Measurements from ENCODE around the gene PRKCH. TPM values are rescaled to one million over a fixed set of nuclear protein-coding genes. Genes with fewer than 3 reads are reported as not detected.

Gene PRKCH
- total RNA-seq, 1 donor from 2014 or later: 20.2 TPM

DNA sequence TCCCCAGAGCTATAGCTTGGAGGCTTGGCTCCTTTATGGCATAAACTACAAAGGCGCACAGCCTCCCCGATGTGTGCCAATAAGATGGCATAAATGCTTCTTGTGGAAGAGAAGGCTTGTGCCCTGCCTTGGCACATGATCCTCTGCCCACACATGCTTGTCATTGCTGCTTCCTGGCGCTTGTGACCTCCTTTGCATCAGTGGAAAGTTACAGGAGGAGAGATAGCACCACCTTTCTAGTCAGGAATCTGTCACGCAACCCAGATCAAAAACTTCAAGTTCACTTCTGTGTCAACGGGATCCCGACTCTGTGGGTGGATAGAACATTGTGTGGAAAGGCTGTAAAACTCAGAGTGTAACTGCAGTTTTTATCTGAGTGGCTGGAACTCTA is 190.2 kb downstream of the PRKCH start:
- DNase-seq (ENCODE audit: low spot score in 2 of 2): no peak
- Histone ChIP-seq H3K4me1 (peaks cover 0 to 7% of the 10 kb centered on the region in 2 donors), H3K27ac (no peak overlapping the region), H3K4me3 (no peak overlapping the region), H3K9me3 (no peaks in the 10 kb centered on the region), H3K27me3 (no peaks in the 10 kb centered on the region), H3K36me3 (no peaks in the 10 kb centered on the region)
- TF ChIP-seq, protein P1, sequence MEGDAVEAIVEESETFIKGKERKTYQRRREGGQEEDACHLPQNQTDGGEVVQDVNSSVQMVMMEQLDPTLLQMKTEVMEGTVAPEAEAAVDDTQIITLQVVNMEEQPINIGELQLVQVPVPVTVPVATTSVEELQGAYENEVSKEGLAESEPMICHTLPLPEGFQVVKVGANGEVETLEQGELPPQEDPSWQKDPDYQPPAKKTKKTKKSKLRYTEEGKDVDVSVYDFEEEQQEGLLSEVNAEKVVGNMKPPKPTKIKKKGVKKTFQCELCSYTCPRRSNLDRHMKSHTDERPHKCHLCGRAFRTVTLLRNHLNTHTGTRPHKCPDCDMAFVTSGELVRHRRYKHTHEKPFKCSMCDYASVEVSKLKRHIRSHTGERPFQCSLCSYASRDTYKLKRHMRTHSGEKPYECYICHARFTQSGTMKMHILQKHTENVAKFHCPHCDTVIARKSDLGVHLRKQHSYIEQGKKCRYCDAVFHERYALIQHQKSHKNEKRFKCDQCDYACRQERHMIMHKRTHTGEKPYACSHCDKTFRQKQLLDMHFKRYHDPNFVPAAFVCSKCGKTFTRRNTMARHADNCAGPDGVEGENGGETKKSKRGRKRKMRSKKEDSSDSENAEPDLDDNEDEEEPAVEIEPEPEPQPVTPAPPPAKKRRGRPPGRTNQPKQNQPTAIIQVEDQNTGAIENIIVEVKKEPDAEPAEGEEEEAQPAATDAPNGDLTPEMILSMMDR (IDR thresholded peaks at IDR 0.05): no peak
- intact Hi-C loops (cut with DNase I): no loop called here

DNA sequence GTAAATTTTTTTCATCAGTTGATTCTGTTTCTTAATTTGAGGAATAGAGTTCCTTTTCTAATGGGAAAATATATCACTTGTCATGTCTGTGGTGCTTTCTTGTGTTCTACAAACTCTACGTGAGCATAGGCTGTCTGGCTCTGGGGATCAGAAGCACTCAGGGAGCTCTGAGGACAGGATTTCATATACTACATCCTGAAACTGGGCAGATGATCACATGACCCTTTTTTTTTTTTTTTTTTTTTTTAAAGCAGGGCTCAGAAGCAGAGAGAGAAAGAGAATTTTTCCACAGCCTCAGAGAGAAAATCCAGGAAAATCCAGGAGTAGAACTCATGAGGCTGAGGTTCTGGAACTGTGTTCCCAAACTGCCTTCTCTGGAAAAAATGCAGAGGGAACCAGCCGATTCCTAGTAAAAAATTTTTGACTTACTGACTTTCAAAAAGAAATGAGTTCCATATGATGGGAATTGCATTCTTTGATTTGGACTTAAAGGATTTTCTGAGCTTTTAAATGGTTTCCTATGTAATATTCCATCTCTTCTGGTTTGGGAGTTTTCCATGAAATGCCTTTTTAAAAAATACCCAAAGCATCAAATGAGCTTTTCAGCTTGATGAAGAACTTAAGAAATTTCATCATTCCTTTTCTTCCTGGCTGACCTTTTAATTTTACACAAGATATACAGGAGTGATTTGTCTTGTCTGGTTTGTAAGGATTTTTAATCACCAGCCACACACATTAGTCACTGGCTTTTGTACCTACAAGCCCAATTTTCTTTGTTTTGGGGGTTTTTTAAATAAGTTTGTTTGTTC is 190.9 kb downstream of the PRKCH start:
- no peak overlapping the region for H3K4me3 ChIP-seq
- intact Hi-C loops (cut with DNase I): no loop called here
- TF ChIP-seq, protein P1 (IDR thresholded peaks at IDR 0.05): no peak
- H3K36me3 ChIP-seq: no peaks in the 10 kb centered on the region
- H3K27ac ChIP-seq: no peak overlapping the region
- no peaks in the 10 kb centered on the region for H3K27me3 ChIP-seq
- DNase-seq (ENCODE audit: low spot score in 2 of 2): no peak
- H3K4me1 ChIP-seq: peaks cover 0 to 11% of the 10 kb centered on the region in 2 donors
- H3K9me3 ChIP-seq: no peaks in the 10 kb centered on the region

DNA sequence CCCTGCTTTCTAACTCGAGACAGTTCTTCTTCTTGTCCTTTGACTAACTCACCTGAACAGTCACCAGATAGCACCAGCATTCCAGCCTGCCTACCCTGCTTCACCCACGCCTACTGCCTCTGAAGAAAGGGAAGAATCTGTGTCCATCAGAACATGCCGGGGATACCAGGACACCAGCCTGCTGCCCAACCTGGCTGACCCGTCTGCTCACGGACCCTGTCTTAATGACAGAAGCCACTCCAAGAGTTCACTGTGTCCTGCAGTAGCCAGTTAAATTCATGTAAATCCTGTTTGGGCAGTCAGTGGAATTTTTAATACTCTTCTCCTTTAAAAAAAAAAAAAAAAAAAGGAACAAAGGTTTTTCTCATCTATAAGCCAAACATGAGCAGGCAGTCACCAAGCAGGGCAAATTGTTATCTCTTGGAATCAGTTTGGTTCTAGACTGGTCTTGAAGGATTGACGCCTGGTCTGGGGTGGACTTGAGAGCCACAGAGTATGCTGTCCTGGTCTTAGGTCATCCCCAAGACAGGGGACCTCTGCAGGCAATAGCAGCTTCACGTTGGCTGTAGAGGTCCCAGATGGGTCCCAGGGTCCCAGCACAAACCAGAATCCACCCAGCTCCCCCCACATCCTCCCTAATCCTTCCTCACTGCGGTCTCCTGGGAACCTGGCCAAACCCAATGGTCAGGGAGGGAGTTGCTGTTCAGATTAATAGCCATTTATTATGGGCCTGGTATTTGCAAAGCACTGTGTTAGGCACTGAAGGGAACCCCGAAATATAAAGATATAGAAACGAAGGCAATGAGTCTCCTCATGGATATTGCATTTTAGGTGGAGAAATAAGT is 192.8 kb downstream of the PRKCH start:
- intact Hi-C loops (cut with DNase I): no loop called here
- Histone ChIP-seq H3K27ac (no peak overlapping the region), H3K27me3 (no peaks in the 10 kb centered on the region), H3K9me3 (no peaks in the 10 kb centered on the region), H3K4me1 (peaks cover 0 to 14% of the 10 kb centered on the region in 2 donors), H3K4me3 (no peak overlapping the region), H3K36me3 (no peaks in the 10 kb centered on the region)
- TF ChIP-seq, protein P1 (IDR thresholded peaks at IDR 0.05): no peak
- no peak for DNase-seq (ENCODE audit: low spot score in 2 of 2)

DNA sequence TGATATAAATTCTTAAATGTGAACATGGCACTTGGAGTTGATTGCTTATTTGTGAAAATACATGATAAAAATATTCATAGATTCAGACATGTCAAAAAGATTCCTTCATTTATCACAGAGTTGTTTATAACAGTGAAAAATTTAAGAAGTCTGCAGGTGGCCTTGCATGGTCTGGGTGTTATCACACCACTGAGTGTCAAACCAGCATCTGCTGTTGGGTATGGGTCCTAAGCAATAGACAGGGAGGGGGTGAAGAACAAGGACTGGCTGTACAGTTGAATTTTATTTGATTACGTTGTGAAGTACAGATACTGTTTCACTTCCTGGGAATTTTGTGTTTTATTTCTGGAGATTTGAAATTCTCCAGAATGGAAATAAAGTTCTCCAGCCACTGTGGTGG is 193.5 kb downstream of the PRKCH start:
- Histone ChIP-seq H3K27me3 (no peaks in the 10 kb centered on the region), H3K4me1 (peaks cover 0 to 14% of the 10 kb centered on the region in 2 donors), H3K4me3 (no peak overlapping the region), H3K27ac (no peak overlapping the region), H3K9me3 (no peaks in the 10 kb centered on the region), H3K36me3 (no peaks in the 10 kb centered on the region)
- intact Hi-C loops (cut with DNase I): no loop called here
- TF ChIP-seq, protein P1 (IDR thresholded peaks at IDR 0.05): no peak
- DNase-seq (ENCODE audit: low spot score in 2 of 2): no peak

DNA sequence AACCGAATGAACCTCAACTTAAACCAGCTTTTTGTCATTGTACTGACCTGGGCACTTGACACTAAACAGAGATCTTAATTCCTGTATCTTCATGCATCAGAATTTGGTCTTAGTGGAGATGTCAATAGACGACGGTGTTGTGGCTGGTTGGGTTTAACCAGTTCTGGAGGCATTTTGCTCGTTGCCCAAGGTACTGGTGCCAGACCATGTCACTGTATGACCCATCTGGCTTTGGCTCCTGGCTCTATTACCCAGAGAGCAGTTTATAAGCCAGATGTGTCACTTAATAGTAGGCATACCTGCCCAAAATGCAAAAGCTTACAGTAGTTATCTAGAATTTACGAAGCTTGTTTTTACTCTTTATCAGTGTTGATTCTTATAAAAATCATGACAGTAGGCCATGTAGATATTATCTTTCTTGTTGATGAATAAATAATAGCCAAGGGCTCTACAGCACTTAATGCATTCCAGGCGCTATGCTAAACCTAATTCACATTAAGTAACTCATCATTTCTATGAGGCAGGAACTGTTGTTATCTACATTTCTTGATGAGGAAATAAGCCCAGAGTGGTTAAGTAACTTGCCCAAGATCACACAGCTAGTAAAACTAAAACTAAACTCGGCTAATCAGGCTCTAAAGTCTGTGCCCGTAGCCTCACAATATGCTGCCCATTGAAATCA is 194.2 kb downstream of the PRKCH start:
- Histone ChIP-seq H3K4me3 (no peak overlapping the region), H3K9me3 (no peaks in the 10 kb centered on the region), H3K27ac (no peak overlapping the region), H3K4me1 (peaks cover 0 to 14% of the 10 kb centered on the region in 2 donors), H3K27me3 (no peaks in the 10 kb centered on the region), H3K36me3 (no peaks in the 10 kb centered on the region)
- intact Hi-C loops (cut with DNase I): no loop called here
- no peak for DNase-seq (ENCODE audit: low spot score in 2 of 2)
- TF ChIP-seq, protein P1 (IDR thresholded peaks at IDR 0.05): no peak

Data from ascending aorta (tissue), 2 donors.